ENCODE data around the gene HAAO.
"Not testable (repeated sequence)": the region's sequence is repeated elsewhere in the genome, so short reads cannot be mapped to it uniquely, and the experiment has no call there.

Gene HAAO

GRCh38 chr2:42792583-42793333 is at the start of gene HAAO:
Gene HAAO, minus strand, starts transcription at chr2:42792583. Its CDS starts 47 bp downstream, at chr2:42792536.
- DNase-seq: no peak

GRCh38 chr2:42841344-42841743 is 49.0 kb upstream of the HAAO start:
- no peak for DNase-seq

GRCh38 chr2:42840760-42841159 is 48.4 kb upstream of the HAAO start:
- DNase-seq: no peak

GRCh38 chr2:42839809-42840501 is 47.6 kb upstream of the HAAO start:
- DNase-seq: no peak

- DNase-seq: no peak
Observed at GRCh38 chr2:42838133-42838532, 45.8 kb upstream of the HAAO start.

GRCh38 chr2:42835577-42836371 is 43.4 kb upstream of the HAAO start:
- DNase-seq: no peak

- no peak for DNase-seq
Observed at GRCh38 chr2:42834161-42834560, 41.8 kb upstream of the HAAO start.

GRCh38 chr2:42832289-42832634 is 39.9 kb upstream of the HAAO start:
- no peak for DNase-seq

GRCh38 chr2:42831575-42832288 is 39.3 kb upstream of the HAAO start:
- DNase-seq: not testable (repeated sequence)

GRCh38 chr2:42830922-42831574 is 38.7 kb upstream of the HAAO start:
- no peak for DNase-seq

- no peak for DNase-seq
Observed at GRCh38 chr2:42829671-42830440, 37.5 kb upstream of the HAAO start.

- DNase-seq: peak; percentile 41 to 60
Observed at GRCh38 chr2:42828487-42829425, 36.4 kb upstream of the HAAO start.

GRCh38 chr2:42827647-42828486 is 35.5 kb upstream of the HAAO start:
- DNase-seq: peak; percentile 80 to 88

- no peak for DNase-seq
Observed at GRCh38 chr2:42826231-42826630, 33.8 kb upstream of the HAAO start.

GRCh38 chr2:42824454-42824807 is 32.0 kb upstream of the HAAO start:
- no peak for DNase-seq

GRCh38 chr2:42823744-42824453 is 31.5 kb upstream of the HAAO start:
- DNase-seq: no peak

GRCh38 chr2:42819160-42819559 is 26.8 kb upstream of the HAAO start:
- DNase-seq: no peak

GRCh38 chr2:42815726-42816125 is 23.3 kb upstream of the HAAO start:
- DNase-seq: no peak

- no peak for DNase-seq
Observed at GRCh38 chr2:42813763-42814162, 21.4 kb upstream of the HAAO start.
